ENCODE results near the gene APOL2.
"Not testable (repeated sequence)": the region's sequence is repeated elsewhere in the genome, so short reads cannot be mapped to it uniquely, and the experiment has no call there.

DNA sequence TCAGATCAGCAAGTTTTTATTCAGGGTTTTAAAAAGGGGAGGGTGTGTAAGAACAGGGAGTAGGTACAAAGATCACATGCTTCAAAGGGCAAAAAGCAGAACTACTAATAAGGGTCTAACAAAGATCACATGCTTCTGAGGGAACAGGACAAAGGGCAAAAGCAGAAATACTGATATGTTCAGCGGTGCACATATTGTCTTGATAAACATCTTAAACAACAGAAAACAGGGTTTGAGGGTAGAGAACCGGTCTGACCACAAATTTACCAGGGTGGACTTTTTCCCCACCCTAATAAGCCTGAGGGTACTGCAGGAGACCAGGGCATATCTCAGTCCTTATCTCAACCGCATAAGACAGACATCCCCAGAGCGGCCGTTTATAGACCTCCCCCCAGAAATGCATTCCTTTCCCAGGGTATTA, 29.8 kb downstream of the APOL2 start:
- TF ChIP-seq, protein P1, sequence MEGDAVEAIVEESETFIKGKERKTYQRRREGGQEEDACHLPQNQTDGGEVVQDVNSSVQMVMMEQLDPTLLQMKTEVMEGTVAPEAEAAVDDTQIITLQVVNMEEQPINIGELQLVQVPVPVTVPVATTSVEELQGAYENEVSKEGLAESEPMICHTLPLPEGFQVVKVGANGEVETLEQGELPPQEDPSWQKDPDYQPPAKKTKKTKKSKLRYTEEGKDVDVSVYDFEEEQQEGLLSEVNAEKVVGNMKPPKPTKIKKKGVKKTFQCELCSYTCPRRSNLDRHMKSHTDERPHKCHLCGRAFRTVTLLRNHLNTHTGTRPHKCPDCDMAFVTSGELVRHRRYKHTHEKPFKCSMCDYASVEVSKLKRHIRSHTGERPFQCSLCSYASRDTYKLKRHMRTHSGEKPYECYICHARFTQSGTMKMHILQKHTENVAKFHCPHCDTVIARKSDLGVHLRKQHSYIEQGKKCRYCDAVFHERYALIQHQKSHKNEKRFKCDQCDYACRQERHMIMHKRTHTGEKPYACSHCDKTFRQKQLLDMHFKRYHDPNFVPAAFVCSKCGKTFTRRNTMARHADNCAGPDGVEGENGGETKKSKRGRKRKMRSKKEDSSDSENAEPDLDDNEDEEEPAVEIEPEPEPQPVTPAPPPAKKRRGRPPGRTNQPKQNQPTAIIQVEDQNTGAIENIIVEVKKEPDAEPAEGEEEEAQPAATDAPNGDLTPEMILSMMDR (conservative IDR thresholded peaks at IDR 0.05; ENCODE audit: low read length), result not testable (repeated sequence)
- not testable (repeated sequence) for TF ChIP-seq EZH2phosphoT487 (IDR thresholded peaks at IDR 0.05; ENCODE audit: borderline replicate concordance, low read depth, low read length)
